ENCODE results near the gene HDAC9. TPM values are rescaled to one million over a fixed set of nuclear protein-coding genes. Genes with fewer than 3 reads are reported as not detected.

HDAC9 gene
- total RNA-seq, 1 experiment from 2014 or later, result 7.7 TPM

GRCh38 chr7:18570441-18570840 lies 74.9 kb downstream of the HDAC9 start:
- H4K20me1 ChIP-seq (ENCODE audit: control insufficient read depth, insufficient read depth, insufficient read length), result no peaks in the 10 kb centered on the region
- no peak overlapping the region for H2BK5ac ChIP-seq (ENCODE audit: insufficient read length, low read length)
- H2AK5ac ChIP-seq (ENCODE audit: insufficient read length, low read length), result no peak overlapping the region
- H3K4ac ChIP-seq (ENCODE audit: low read depth, low read length), result no peak overlapping the region
- no peak overlapping the region for H3K56ac ChIP-seq (ENCODE audit: insufficient read length, low read depth, low read length)
- no peak overlapping the region for H3K14ac ChIP-seq (ENCODE audit: insufficient read depth, low read length)
- no peak overlapping the region for H3K4me2 ChIP-seq (ENCODE audit: insufficient read depth, insufficient read length, low read length)
- H2BK120ac ChIP-seq (ENCODE audit: low read depth, low read length, poor library complexity, severe bottlenecking), result no peak overlapping the region
- H2BK12ac ChIP-seq (ENCODE audit: insufficient read length, low read depth, low read length), result no peak overlapping the region
- H3K36me3 Mint-ChIP-seq (ENCODE audit: insufficient read depth in 1 of 3, low read depth in 3 of 3), result no peaks in the 10 kb centered on the region
- no peak overlapping the region for H2BK20ac ChIP-seq (ENCODE audit: low read depth, low read length, poor library complexity, severe bottlenecking)
- H3K18ac ChIP-seq (ENCODE audit: insufficient read length, low read depth, low read length), result no peak overlapping the region
- no peaks in the 10 kb centered on the region for H3K27me3 Mint-ChIP-seq (ENCODE audit: low read depth)
- H3K27ac ChIP-seq (ENCODE audit: insufficient read length, low read depth, low read length), result no peak overlapping the region
- H3K9ac ChIP-seq (ENCODE audit: extremely low read depth, insufficient read length, low read length), result no peak overlapping the region
- WGBS (ENCODE audit: extremely low coverage, insufficient read length, low lambda C conversion rate), result no CpG with 5 or more reads among the region's 3 CpGs
- no peaks in the 10 kb centered on the region for H3K27me3 ChIP-seq (ENCODE audit: insufficient read depth, low read length)
- peaks cover 7% of the 10 kb centered on the region; the same call in 1 of the 2 replicates for H3K4me1 ChIP-seq (ENCODE audit: insufficient read depth, low read length)
- peaks cover 10 to 12% of the 10 kb centered on the region in 2 experiments for H3K4me1 Mint-ChIP-seq
- H3K27ac Mint-ChIP-seq, result no peak overlapping the region
- no peak overlapping the region for H3K4me3 Mint-ChIP-seq
- no peak overlapping the region for H2BK15ac ChIP-seq (ENCODE audit: low read depth, low read length)
- H3K79me2 ChIP-seq (ENCODE audit: insufficient read depth, low read length), result no peaks in the 10 kb centered on the region
- TF ChIP-seq, protein P1, sequence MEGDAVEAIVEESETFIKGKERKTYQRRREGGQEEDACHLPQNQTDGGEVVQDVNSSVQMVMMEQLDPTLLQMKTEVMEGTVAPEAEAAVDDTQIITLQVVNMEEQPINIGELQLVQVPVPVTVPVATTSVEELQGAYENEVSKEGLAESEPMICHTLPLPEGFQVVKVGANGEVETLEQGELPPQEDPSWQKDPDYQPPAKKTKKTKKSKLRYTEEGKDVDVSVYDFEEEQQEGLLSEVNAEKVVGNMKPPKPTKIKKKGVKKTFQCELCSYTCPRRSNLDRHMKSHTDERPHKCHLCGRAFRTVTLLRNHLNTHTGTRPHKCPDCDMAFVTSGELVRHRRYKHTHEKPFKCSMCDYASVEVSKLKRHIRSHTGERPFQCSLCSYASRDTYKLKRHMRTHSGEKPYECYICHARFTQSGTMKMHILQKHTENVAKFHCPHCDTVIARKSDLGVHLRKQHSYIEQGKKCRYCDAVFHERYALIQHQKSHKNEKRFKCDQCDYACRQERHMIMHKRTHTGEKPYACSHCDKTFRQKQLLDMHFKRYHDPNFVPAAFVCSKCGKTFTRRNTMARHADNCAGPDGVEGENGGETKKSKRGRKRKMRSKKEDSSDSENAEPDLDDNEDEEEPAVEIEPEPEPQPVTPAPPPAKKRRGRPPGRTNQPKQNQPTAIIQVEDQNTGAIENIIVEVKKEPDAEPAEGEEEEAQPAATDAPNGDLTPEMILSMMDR (conservative IDR thresholded peaks at IDR 0.05), result no peak
- H3K79me1 ChIP-seq (ENCODE audit: insufficient read depth, low read depth, low read length, poor library complexity, severe bottlenecking), result no peaks in the 10 kb centered on the region
- no peaks in the 10 kb centered on the region for H3K23me2 ChIP-seq (ENCODE audit: insufficient read length, low read depth, low read length, poor library complexity, severe bottlenecking)
- no peak overlapping the region for H4K8ac ChIP-seq (replicated peaks; ENCODE audit: insufficient read length, low read depth, low read length)
- H4K91ac ChIP-seq (ENCODE audit: insufficient read length, low read depth, low read length), result no peak overlapping the region
- no peak overlapping the region for H2AFZ ChIP-seq (ENCODE audit: low read length)
- DNase-seq, result no peak
- no peak overlapping the region for H3K23ac ChIP-seq (ENCODE audit: insufficient read length, low read depth, low read length)
- no peaks in the 10 kb centered on the region for H3K9me3 ChIP-seq (ENCODE audit: control insufficient read depth, low read depth, low read length)
- H4K5ac ChIP-seq (ENCODE audit: insufficient read length, low read depth, low read length), result no peak overlapping the region
- H3K9me3 Mint-ChIP-seq, result no peaks in the 10 kb centered on the region
- no peak overlapping the region for H3T11ph ChIP-seq (ENCODE audit: low read length)

Data from H9 (cell line).